ENCODE results near the gene TENM3.

DNA sequence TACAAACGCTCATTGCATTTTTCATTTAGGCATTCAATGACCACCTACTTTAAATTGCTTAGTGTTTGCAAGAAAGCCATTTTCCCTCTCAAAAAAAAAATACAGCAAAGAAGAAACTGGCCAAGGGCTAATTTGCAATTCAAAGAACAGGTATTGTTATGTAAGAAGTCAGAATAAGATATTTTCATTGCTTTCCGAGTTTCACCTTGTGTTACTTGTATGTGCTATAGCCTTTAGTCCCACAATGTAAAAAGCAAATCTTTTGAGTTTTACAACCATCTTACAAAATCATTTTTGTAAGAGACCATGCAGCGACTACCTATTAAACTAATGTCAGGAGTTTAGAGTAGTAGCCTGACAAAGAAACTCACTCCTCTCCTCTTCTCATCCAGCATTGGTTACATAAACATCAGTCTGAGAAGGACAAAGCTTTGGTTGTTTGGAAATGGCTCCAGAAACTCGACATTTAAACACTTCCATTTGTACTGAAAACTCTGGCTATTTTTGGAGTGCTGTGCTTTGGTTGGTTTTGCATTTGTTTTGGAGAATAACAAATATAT is 15.3 kb downstream of the TENM3 start:
- TF ChIP-seq, protein P1, sequence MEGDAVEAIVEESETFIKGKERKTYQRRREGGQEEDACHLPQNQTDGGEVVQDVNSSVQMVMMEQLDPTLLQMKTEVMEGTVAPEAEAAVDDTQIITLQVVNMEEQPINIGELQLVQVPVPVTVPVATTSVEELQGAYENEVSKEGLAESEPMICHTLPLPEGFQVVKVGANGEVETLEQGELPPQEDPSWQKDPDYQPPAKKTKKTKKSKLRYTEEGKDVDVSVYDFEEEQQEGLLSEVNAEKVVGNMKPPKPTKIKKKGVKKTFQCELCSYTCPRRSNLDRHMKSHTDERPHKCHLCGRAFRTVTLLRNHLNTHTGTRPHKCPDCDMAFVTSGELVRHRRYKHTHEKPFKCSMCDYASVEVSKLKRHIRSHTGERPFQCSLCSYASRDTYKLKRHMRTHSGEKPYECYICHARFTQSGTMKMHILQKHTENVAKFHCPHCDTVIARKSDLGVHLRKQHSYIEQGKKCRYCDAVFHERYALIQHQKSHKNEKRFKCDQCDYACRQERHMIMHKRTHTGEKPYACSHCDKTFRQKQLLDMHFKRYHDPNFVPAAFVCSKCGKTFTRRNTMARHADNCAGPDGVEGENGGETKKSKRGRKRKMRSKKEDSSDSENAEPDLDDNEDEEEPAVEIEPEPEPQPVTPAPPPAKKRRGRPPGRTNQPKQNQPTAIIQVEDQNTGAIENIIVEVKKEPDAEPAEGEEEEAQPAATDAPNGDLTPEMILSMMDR (IDR thresholded peaks at IDR 0.05): no peak
- TF ChIP-seq POLR2A (IDR thresholded peaks at IDR 0.05): no peak

Measured in lower leg skin (tissue), 3 donors.